ENCODE measurements around the gene SPDYE18. TPM values are rescaled to one million over a fixed set of nuclear protein-coding genes. Genes with fewer than 3 reads are reported as not detected.
A peak's percentile ranks its signal among the peaks of the same experiment; 100 is the strongest.
"Not testable (repeated sequence)": the region's sequence is repeated elsewhere in the genome, so short reads cannot be mapped to it uniquely, and the experiment has no call there.

The SPDYE18 gene, protein sequence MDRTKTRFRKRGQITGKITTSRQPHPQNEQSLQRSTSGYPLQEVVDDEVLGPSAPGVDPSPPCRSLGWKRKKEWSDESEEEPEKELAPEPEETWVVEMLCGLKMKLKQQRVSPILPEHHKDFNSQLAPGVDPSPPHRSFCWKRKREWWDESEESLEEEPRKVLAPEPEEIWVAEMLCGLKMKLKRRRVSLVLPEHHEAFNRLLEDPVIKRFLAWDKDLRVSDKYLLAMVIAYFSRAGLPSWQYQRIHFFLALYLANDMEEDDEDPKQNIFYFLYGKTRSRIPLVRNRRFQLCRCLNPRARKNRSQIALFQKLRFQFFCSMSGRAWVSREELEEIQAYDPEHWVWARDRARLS
- total RNA-seq (under 1 TPM; 0.44 to 0.81 TPM), polyA plus RNA-seq (ENCODE audit: insufficient read length in 6 of 6) (1 to 10 TPM in 5 of 6 donors, under 1 TPM in 1; 0.72 to 1.8 (median 1.2) TPM)
- long read RNA-seq, donor 1 = 0 reads
- long read RNA-seq, donor 2 = 0 reads
- long read RNA-seq, donor 3 = 0 reads
- long read RNA-seq, donor 4 = 0 reads
- long read RNA-seq, donor 5 = 0 reads
- long read RNA-seq, donor 6 = 0 reads
- long read RNA-seq, donor 7 = 0 reads
- long read RNA-seq, donor 8 = 0 reads
- long read RNA-seq, donor 9 = 0 reads
- long read RNA-seq, donor 10 = 0 reads
- long read RNA-seq, donor 11 = 0 reads
- long read RNA-seq, donor 12 = 0 reads

DNA sequence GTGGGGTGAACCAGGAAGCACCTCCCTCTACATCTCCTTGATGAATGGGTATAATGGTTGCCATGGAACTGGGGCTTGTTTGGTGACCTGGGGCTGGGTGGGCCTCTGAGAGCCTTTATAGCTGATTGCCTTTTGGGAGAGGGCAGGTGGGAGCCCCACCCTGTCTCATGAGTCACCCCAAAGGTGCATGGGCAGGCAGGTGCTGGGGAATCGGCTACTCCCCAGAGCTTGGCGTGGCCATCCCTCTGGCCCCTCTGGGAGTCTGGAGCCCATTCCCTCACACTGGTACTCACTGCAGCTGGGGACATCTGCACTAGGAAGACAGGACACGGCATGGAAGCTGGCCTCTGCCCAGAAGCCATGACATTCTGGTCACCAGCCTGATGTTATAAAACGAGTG lies at the start of gene SPDYE18:
Gene SPDYE18 (minus strand): TSS at position 2 of the 400 bp plus-strand sequence. CDS start 2,046 bp downstream, outside the sequence.
- H3K4me3 ChIP-seq; intact Hi-C loops (cut with DNase I); H3K9me3 ChIP-seq; H3K4me1 ChIP-seq; DNase-seq; H3K36me3 ChIP-seq; H3K27ac ChIP-seq; ATAC-seq; H3K27me3 ChIP-seq: not testable (repeated sequence)

DNA sequence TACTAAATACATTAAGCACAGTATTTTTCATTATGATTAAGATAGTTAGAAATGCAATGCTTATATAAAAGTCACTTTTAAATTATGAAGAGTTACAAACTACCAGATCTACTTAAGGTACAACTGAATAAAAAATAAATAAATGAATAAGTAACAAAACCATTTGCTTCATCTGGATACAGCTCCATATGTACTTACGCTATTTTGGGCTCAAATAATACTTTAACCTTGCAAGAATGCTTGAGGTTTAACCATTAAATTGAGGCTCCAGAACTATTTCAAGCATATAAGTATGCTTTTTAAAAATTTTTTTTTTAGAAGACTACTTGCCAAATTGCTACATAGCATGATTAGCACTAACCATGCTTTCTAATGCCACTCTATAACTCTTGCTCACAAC lies 46.0 kb upstream of the SPDYE18 start:
- H3K27me3 ChIP-seq; ATAC-seq; H3K4me1 ChIP-seq; intact Hi-C loops (cut with DNase I); H3K4me3 ChIP-seq; DNase-seq; H3K27ac ChIP-seq; H3K9me3 ChIP-seq; H3K36me3 ChIP-seq: not testable (repeated sequence)

DNA sequence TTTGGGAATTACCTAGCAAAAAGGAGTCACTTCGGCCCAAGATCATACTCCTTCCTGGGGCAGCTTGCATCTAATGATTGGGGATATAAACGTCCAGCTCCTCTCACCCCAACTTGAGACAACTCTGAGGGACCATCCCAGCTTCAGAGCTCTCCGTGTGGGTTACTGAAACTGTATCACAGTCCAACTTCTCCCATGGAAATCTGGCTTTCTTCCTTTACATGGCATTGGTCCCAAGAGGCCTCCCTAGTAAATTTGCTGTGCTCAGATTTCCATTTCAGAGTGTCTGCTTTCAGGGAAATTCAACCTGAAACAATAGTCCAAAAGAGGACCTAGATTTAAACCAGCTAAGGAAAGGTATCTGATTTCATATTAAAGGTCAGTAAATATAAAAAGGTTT lies 45.3 kb upstream of the SPDYE18 start:
- H3K27ac ChIP-seq; H3K27me3 ChIP-seq; H3K4me3 ChIP-seq; DNase-seq; H3K9me3 ChIP-seq; H3K36me3 ChIP-seq; intact Hi-C loops (cut with DNase I); H3K4me1 ChIP-seq: not testable (repeated sequence)
- peak; percentile 22 for ATAC-seq

DNA sequence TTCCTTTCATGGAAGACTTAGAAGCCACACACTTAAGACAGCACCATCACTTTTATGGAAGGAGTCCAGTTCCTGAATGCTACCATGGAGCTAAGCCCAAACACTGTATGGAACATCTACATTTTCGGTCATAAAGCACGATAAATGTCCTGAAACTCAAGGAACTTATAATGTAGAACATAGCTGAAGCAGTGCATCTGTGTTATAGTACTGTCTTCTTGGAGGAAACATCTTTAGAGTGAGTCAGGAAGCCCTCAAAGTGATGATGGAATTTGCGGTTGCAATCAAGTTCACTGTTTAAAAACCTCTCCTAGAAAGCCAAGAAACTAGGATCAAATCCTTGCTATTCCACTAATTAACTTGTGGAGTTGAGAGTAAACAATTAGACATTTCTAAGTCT lies 43.5 kb upstream of the SPDYE18 start:
- H3K4me3 ChIP-seq; H3K36me3 ChIP-seq; ATAC-seq; intact Hi-C loops (cut with DNase I); DNase-seq; H3K4me1 ChIP-seq; H3K27ac ChIP-seq; H3K27me3 ChIP-seq; H3K9me3 ChIP-seq: not testable (repeated sequence)

DNA sequence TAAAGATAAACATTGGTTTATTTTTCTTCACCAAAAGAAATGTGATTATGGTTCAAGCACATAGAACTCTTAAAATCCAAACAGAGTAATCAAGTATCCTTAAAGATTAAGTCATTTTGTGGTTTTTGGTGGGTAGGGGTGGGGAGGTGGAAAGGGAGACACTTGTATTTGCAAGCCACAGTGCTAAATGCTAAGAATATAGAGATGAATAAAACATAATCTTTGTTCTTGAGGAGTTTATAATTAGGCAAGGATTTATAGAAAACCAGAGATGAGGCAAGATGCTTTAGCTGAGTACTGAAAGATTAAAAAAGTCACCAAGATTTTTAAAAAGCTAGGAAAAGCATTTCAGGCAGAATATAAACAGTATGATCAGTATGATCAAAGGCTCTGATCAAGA lies 40.3 kb upstream of the SPDYE18 start:
- H3K4me3 ChIP-seq; H3K9me3 ChIP-seq; DNase-seq; intact Hi-C loops (cut with DNase I); H3K27me3 ChIP-seq; H3K27ac ChIP-seq; ATAC-seq; H3K4me1 ChIP-seq; H3K36me3 ChIP-seq: not testable (repeated sequence)

DNA sequence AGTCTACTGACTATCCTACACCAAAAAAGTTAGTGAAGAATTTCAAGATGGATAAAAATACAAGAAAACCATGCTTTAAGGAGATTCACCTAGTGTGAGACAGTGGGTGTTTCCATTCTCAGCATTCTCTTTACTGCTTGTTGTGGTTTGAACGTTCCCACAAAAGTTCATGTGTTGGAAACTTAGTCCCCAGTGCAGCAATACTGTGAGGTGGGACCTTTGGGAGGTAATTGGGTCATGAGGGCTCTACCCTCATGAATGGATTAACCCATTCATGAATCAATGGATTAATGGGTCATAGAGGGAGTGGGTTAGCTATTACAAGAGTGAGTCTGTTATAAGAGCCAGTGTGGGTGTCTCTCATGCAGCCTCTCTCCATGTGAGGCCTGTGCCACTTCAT lies 38.8 kb upstream of the SPDYE18 start:
- H3K4me1 ChIP-seq; H3K27ac ChIP-seq; intact Hi-C loops (cut with DNase I); ATAC-seq; H3K36me3 ChIP-seq; H3K27me3 ChIP-seq; DNase-seq; H3K9me3 ChIP-seq; H3K4me3 ChIP-seq: not testable (repeated sequence)

DNA sequence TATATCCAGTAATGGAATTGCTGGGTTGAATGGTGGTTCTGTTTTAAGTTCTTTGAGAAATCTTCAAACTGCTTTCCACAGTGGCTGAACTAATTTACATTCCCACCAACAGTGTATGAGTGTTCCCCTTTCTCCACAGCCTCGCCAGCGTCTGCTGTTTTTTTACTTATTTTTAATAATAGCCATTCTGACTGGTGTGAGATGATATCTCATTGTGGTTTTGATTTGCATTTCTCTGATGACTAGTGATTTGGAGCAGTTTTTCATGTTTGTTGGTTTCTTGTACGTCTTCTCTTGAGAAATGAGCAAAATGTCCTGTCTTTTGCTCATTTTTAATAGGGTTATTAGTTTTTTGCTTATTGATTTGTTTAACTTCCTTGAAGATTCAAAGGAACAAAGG lies 38.1 kb upstream of the SPDYE18 start:
- H3K9me3 ChIP-seq; intact Hi-C loops (cut with DNase I); H3K27ac ChIP-seq; DNase-seq; H3K4me3 ChIP-seq; H3K27me3 ChIP-seq; ATAC-seq; H3K36me3 ChIP-seq; H3K4me1 ChIP-seq: not testable (repeated sequence)

DNA sequence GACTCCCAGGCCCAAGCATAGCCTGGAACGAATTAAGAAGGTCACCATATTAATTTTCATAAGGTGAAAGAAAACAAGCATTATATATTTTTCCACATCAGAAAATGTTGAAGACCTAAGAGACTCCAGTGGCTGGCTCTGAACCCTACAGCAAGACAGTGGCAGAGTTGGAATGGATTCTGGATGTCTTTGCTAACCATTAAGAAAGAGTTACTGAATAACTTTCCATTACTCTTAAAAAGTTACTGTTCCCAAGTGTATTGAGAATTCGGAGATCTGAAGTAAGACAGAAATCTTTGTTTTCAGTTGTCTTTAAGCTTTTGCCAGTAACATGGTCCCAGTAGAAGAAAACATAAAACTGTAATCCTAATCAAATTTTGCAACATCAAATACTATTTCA lies 29.9 kb upstream of the SPDYE18 start:
- DNase-seq; H3K27me3 ChIP-seq; H3K27ac ChIP-seq; H3K9me3 ChIP-seq; H3K4me3 ChIP-seq; intact Hi-C loops (cut with DNase I); H3K4me1 ChIP-seq; H3K36me3 ChIP-seq; ATAC-seq: not testable (repeated sequence)

DNA sequence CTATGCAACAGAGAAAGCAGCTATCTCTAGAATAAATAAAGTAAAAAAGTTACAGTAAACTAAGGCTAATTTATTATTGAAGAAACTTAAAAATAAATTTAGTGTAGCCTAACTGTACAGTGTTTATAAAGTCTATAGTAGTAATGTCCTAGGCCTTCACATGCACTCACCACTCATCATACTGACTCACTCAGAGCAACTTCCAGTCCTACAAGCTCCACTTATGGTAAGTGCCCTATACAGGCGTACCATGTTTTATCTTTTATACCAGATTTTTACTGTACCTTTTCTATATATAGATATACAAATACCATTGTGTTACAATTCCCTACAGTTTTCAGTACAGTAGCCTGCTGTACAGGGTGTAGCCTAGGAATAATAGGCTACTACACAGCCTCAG lies 19.8 kb upstream of the SPDYE18 start:
- H3K27me3 ChIP-seq; H3K9me3 ChIP-seq; intact Hi-C loops (cut with DNase I); DNase-seq; ATAC-seq; H3K4me3 ChIP-seq; H3K27ac ChIP-seq; H3K4me1 ChIP-seq; H3K36me3 ChIP-seq: not testable (repeated sequence)

DNA sequence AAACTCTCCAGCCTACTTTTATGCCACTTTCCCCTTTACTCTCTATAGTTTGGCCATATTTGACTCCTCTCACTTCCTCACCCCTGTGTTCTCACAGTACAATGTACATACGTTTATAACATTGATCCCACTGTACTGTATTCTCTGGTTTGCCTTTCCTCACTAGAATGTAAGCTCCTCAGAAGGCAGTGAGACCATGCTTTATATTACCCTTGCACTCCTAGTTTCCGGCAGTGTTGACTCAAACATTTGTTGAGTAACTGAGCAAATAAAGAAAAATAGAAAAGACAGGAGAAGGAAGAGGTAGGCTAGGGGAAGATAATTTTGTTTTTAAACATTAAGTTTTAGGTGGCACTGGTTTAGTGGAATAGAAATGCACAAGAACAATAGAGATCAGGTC lies 17.9 kb upstream of the SPDYE18 start:
- H3K36me3 ChIP-seq; H3K4me3 ChIP-seq; DNase-seq; H3K27ac ChIP-seq; H3K4me1 ChIP-seq; H3K27me3 ChIP-seq; intact Hi-C loops (cut with DNase I); H3K9me3 ChIP-seq: not testable (repeated sequence)
- peak; percentile 45 for ATAC-seq

DNA sequence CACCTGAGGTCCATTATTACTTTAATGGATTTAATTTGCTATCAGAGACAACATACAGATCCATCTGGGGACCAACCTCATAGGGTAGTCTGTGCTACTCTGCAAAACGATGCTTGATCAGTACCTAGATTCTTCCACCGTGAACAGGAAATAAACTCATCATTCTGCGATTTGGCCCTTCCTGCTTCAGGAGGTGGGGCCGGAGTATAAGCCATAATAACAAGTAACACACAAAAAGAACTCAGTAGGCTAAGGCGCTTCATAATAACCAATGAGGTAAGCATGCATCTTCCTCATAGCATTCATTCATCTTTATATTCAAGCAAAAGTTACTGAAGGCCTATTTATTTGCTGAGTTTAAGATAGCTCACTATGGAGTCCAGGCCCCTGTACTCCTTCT lies 17.3 kb upstream of the SPDYE18 start:
- intact Hi-C loops (cut with DNase I); H3K27ac ChIP-seq; H3K9me3 ChIP-seq; H3K4me1 ChIP-seq; H3K36me3 ChIP-seq; H3K4me3 ChIP-seq; ATAC-seq; DNase-seq; H3K27me3 ChIP-seq: not testable (repeated sequence)

DNA sequence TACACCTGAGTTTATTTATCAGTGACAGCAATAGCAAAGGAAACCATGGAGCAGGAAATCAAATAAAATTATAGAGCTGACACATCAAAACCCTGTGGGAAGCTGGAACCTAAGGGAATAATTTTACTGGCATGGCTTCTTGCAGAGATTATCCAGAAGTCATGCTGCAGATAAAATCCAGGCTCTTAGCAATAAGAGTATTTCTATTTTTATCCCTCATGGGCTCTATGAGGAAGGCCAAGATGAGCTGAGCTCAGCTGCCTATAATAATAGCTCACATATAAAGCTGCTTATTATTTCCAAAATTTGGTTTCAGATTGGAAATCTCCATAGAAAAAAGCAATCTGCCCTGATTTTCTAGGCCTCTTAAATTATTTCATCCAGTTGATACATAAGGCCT lies 16.8 kb upstream of the SPDYE18 start:
- H3K4me1 ChIP-seq; intact Hi-C loops (cut with DNase I); H3K36me3 ChIP-seq; DNase-seq; H3K9me3 ChIP-seq; H3K4me3 ChIP-seq; ATAC-seq; H3K27me3 ChIP-seq; H3K27ac ChIP-seq: not testable (repeated sequence)

DNA sequence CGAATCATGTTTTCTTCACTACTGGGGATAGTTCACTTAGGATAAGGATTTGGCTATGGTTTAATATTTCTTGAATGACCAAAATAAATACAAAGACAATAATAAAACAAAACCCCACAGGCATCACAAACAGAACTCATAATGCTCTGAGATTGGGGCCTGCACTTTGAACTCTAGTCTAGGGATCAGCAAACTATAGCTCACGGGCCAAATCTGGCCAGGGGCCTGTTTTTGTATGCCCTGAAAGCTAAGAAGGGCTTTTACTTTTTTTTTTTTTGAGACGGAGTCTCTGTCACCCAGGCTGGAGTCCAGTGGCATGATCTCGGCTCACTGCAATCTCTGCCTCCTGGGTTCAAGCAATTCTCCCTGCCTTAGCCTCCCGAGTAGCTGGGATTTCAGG lies 14.7 kb upstream of the SPDYE18 start:
- H3K4me3 ChIP-seq; H3K9me3 ChIP-seq; H3K4me1 ChIP-seq; H3K27ac ChIP-seq; DNase-seq; H3K36me3 ChIP-seq; ATAC-seq; intact Hi-C loops (cut with DNase I); H3K27me3 ChIP-seq: not testable (repeated sequence)

All from left lung (tissue), 14 donors.